Astrocyte (in vitro differentiated cells and primary cell): Measurements from ENCODE around the gene TMEM17. TPM values are rescaled to one million over a fixed set of nuclear protein-coding genes. Genes with fewer than 3 reads are reported as not detected.

Source experiments
- DNase-seq: peaks from one replicate; pipeline ENCODE4 v3.0.0-alpha.2; 2010; ENCODE audit warnings: low read depth
- FAIRE-seq: peaks from 2 replicates; lab custom pipeline; 2011; peaks lifted over from hg19 to GRCh38; lab: Jason Lieb, UNC
- H2AFZ ChIP-seq: 2 replicates; pipeline ENCODE4 v1.6.0; 2012; ENCODE audit warnings: low read depth, low read length, inconsistent platforms
- H3K27ac ChIP-seq: 2 replicates; pipeline ENCODE4 v1.5.1; 2011; ENCODE audit warnings: low read depth, low read length, inconsistent platforms
- H3K27me3 ChIP-seq: 2 replicates; pipeline ENCODE4 v1.6.0; 2011; ENCODE audit warnings: low read length, inconsistent platforms; ENCODE audit not compliant: insufficient read depth
- H3K36me3 ChIP-seq: 2 replicates; pipeline ENCODE4 v1.5.1; 2011; ENCODE audit warnings: low read length, inconsistent platforms; ENCODE audit not compliant: insufficient read depth
- H3K4me1 ChIP-seq: 2 replicates; pipeline ENCODE4 v1.5.1; 2011; ENCODE audit warnings: low read length, inconsistent platforms; ENCODE audit not compliant: insufficient read depth
- H3K4me2 ChIP-seq: 2 replicates; pipeline ENCODE4 v1.6.0; 2012; ENCODE audit warnings: low read length, inconsistent platforms
- H3K4me3 ChIP-seq: 2 replicates; pipeline ENCODE4 v1.5.1; 2011; ENCODE audit warnings: low read depth, mild to moderate bottlenecking, low read length, inconsistent platforms; ENCODE audit not compliant: insufficient read depth
- H3K79me2 ChIP-seq: 2 replicates; pipeline ENCODE4 v1.6.0; 2012; ENCODE audit warnings: mild to moderate bottlenecking, low read length, inconsistent platforms; ENCODE audit not compliant: insufficient read depth
- H3K9ac ChIP-seq: 2 replicates; pipeline ENCODE4 v1.6.0; 2012; ENCODE audit warnings: mild to moderate bottlenecking, low read length, inconsistent platforms
- H3K9me3 ChIP-seq: 2 replicates; pipeline ENCODE4 v1.5.1; 2012; ENCODE audit warnings: low read depth, mild to moderate bottlenecking, low read length, inconsistent platforms; ENCODE audit not compliant: insufficient read depth
- H4K20me1 ChIP-seq: 2 replicates; pipeline ENCODE4 v1.6.0; 2012; ENCODE audit warnings: low read length, inconsistent platforms; ENCODE audit not compliant: insufficient read depth
- H3K27ac Mint-ChIP-seq: one replicate; pipeline ENCODE4 v1.8.0; 2021; ENCODE audit warnings: mild to moderate bottlenecking, mixed read lengths; ENCODE audit not compliant: unreplicated experiment
- H3K27me3 Mint-ChIP-seq: one replicate; pipeline ENCODE4 v1.8.0; 2021; ENCODE audit warnings: low read depth, mixed read lengths; ENCODE audit not compliant: unreplicated experiment
- H3K36me3 Mint-ChIP-seq: one replicate; pipeline ENCODE4 v1.8.0; 2021; ENCODE audit warnings: low read depth, mixed read lengths; ENCODE audit not compliant: unreplicated experiment
- H3K4me1 Mint-ChIP-seq: one replicate; pipeline ENCODE4 v1.8.0; 2021; ENCODE audit warnings: low read depth, mixed read lengths; ENCODE audit not compliant: unreplicated experiment
- H3K4me3 Mint-ChIP-seq: one replicate; pipeline ENCODE4 v1.8.0; 2021; ENCODE audit warnings: mild to moderate bottlenecking, moderate library complexity, mixed read lengths; ENCODE audit not compliant: unreplicated experiment
- H3K9me3 Mint-ChIP-seq: one replicate; pipeline ENCODE4 v1.8.0; 2021; ENCODE audit warnings: mild to moderate bottlenecking, mixed read lengths; ENCODE audit not compliant: unreplicated experiment
- CTCF ChIP-seq: IDR thresholded peaks from 2 replicates; pipeline ENCODE4 v1.5.1; 2011; ENCODE audit warnings: low read depth, mild to moderate bottlenecking, inconsistent platforms, low read length, moderate library complexity; ENCODE audit not compliant: insufficient read depth
- EZH2 ChIP-seq: IDR thresholded peaks from 2 replicates; pipeline ENCODE4 v1.6.1; 2012; ENCODE audit warnings: mild to moderate bottlenecking, low read length, inconsistent platforms; ENCODE audit not compliant: insufficient read depth
- total RNA-seq: library from RNA; stranded (reverse); gene quantifications from 2 replicates; pipeline ENCODE4 v1.2.1, GENCODE V29; 2021

The TMEM17 gene
- total RNA-seq, 1 donor from 2014 or later, result 2.7 TPM

GRCh38 chr2:62459106-62459505, 46.9 kb downstream of the TMEM17 start:
- Histone ChIP-seq H3K4me1 (peaks cover 9% of the 10 kb centered on the region), H4K20me1 (no peaks in the 10 kb centered on the region), H3K4me3 (no peak overlapping the region), H3K27ac (no peak overlapping the region), H3K36me3 (no peaks in the 10 kb centered on the region), H3K9me3 (no peaks in the 10 kb centered on the region), H3K4me2 (no peak overlapping the region), H3K79me2 (no peaks in the 10 kb centered on the region), H3K27me3 (no peaks in the 10 kb centered on the region), H2AFZ (no peak overlapping the region), H3K9ac (no peak overlapping the region)
- FAIRE-seq (no peak), DNase-seq (no peak)
- Mint-ChIP-seq H3K36me3 (no peaks in the 10 kb centered on the region), H3K27ac (no peak overlapping the region), H3K4me3 (no peak overlapping the region), H3K9me3 (no peaks in the 10 kb centered on the region), H3K27me3 (peaks cover 6% of the 10 kb centered on the region), H3K4me1 (no peaks in the 10 kb centered on the region)
- TF ChIP-seq CTCF (no peak), EZH2 (no peak)

- no peaks in the 10 kb centered on the region for H3K27me3 ChIP-seq
- FAIRE-seq (no peak), DNase-seq (no peak)
- no peak overlapping the region for H3K9ac ChIP-seq
- Mint-ChIP-seq H3K4me3 (no peak overlapping the region), H3K4me1 (no peaks in the 10 kb centered on the region), H3K36me3 (no peaks in the 10 kb centered on the region), H3K9me3 (no peaks in the 10 kb centered on the region), H3K27ac (no peak overlapping the region), H3K27me3 (peaks cover 8% of the 10 kb centered on the region)
- TF ChIP-seq EZH2, result no peak
- no peak for TF ChIP-seq CTCF
- H3K9me3 ChIP-seq, result no peaks in the 10 kb centered on the region
- H3K4me2 ChIP-seq, result no peak overlapping the region
- H3K79me2 ChIP-seq, result no peaks in the 10 kb centered on the region
- H2AFZ ChIP-seq, result no peak overlapping the region
- no peak overlapping the region for H3K4me3 ChIP-seq
- no peak overlapping the region for H3K27ac ChIP-seq
- H3K4me1 ChIP-seq, result peaks cover 9% of the 10 kb centered on the region
- H4K20me1 ChIP-seq, result no peaks in the 10 kb centered on the region
- H3K36me3 ChIP-seq, result no peaks in the 10 kb centered on the region
Measured at GRCh38 chr2:62458671-62459081, 47.3 kb downstream of the TMEM17 start.

- H4K20me1 ChIP-seq, result no peaks in the 10 kb centered on the region
Measured at GRCh38 chr2:62458206-62458641, 47.8 kb downstream of the TMEM17 start.

More at GRCh38 chr2:62458206-62458641, 47.8 kb downstream of the TMEM17 start:
- Histone ChIP-seq H3K4me1 (peaks cover 9% of the 10 kb centered on the region), H3K27ac (no peak overlapping the region), H3K79me2 (no peaks in the 10 kb centered on the region), H3K27me3 (no peaks in the 10 kb centered on the region), H3K4me3 (no peak overlapping the region), H2AFZ (no peak overlapping the region), H3K36me3 (no peaks in the 10 kb centered on the region), H3K4me2 (no peak overlapping the region), H3K9ac (no peak overlapping the region), H3K9me3 (no peaks in the 10 kb centered on the region)
- H3K9me3 Mint-ChIP-seq, result no peaks in the 10 kb centered on the region
- FAIRE-seq (no peak), DNase-seq (no peak)
- no peaks in the 10 kb centered on the region for H3K4me1 Mint-ChIP-seq
- no peaks in the 10 kb centered on the region for H3K36me3 Mint-ChIP-seq
- peaks cover 9% of the 10 kb centered on the region for H3K27me3 Mint-ChIP-seq
- H3K27ac Mint-ChIP-seq, result no peak overlapping the region
- no peak for TF ChIP-seq EZH2
- TF ChIP-seq CTCF, result no peak
- no peak overlapping the region for H3K4me3 Mint-ChIP-seq
